Measurements from ENCODE around the gene AFAP1.

The AFAP1 gene

GRCh38 chr4:7710576-7711306 lies 228.9 kb downstream of the AFAP1 start:
- no peak for DNase-seq

GRCh38 chr4:7710126-7710525 lies 229.5 kb downstream of the AFAP1 start:
- no peak for DNase-seq

- DNase-seq = no peak
Measured at GRCh38 chr4:7709431-7709830, 230.2 kb downstream of the AFAP1 start.

- DNase-seq = no peak
Measured at GRCh38 chr4:7708981-7709380, 230.7 kb downstream of the AFAP1 start.
